Thymus (tissue), 11 donors: ENCODE measurements around the gene AQP1. TPM values are rescaled to one million over a fixed set of nuclear protein-coding genes. Genes with fewer than 3 reads are reported as not detected.

Experiments used
- DNase-seq, 9 donors: peaks; one replicate each; pipeline ENCODE4 v3.0.0-alpha.2; 2013; ENCODE audit warnings: low spot score in 9 of 9, low read depth in 6 of 9, missing footprints in 1 of 9
- H3K27ac ChIP-seq, 2 donors: one replicate each; pipeline ENCODE4 v1.5.1; 2013; ENCODE audit warnings: control low read depth in 1 of 2, low read depth in 1 of 2, low read length in 1 of 2, mild to moderate bottlenecking in 1 of 2, moderate library complexity in 1 of 2
- H3K27me3 ChIP-seq, 2 donors: one replicate each; pipeline ENCODE4 v1.5.1; 2013; ENCODE audit warnings: low read length in 1 of 2; ENCODE audit not compliant: control insufficient read depth in 2 of 2, insufficient read depth in 1 of 2
- H3K36me3 ChIP-seq, 2 donors: one replicate each; pipeline ENCODE4 v1.5.1; 2013; ENCODE audit warnings: low read length in 1 of 2, mild to moderate bottlenecking in 1 of 2, moderate library complexity in 1 of 2; ENCODE audit not compliant: control insufficient read depth in 2 of 2, insufficient read depth in 2 of 2
- H3K4me1 ChIP-seq, 2 donors: one replicate each; pipeline ENCODE4 v1.5.1; 2013; ENCODE audit warnings: low read length in 2 of 2; ENCODE audit not compliant: control insufficient read depth in 2 of 2, insufficient read depth in 2 of 2
- H3K4me3 ChIP-seq, 2 donors: one replicate each; pipeline ENCODE4 v1.5.1; 2013; ENCODE audit warnings: low read length in 2 of 2, control low read depth in 1 of 2, mild to moderate bottlenecking in 1 of 2
- H3K9me3 ChIP-seq, 2 donors: one replicate each; pipeline ENCODE4 v1.5.1; 2013; ENCODE audit warnings: low read length in 1 of 2, mild to moderate bottlenecking in 1 of 2; ENCODE audit not compliant: control insufficient read depth in 2 of 2, insufficient read depth in 1 of 2
- WGBS: extraction: QIAGEN DNeasy Blood & Tissue Kit; methylation state at CpG from one replicate; pipeline ENCODE4 v1.1.7; 2013; 5-methylcytosine and 5-hydroxymethylcytosine counted together
- polyA plus RNA-seq: library from polyadenylated mRNA; stranded (reverse); fragments of 200-250 nt; gene quantifications from one replicate; pipeline ENCODE4 v1.2.3, GENCODE V29; 2013
- total RNA-seq: library from RNA; stranded (reverse); fragments of 120-200 nt; gene quantifications from one replicate; pipeline ENCODE4 v1.2.4, GENCODE V29; 2013
- donor health status: healthy.

The AQP1 gene
- total and polyA plus RNA-seq, 2 donors = 18.4 to 42.2 TPM

DNA sequence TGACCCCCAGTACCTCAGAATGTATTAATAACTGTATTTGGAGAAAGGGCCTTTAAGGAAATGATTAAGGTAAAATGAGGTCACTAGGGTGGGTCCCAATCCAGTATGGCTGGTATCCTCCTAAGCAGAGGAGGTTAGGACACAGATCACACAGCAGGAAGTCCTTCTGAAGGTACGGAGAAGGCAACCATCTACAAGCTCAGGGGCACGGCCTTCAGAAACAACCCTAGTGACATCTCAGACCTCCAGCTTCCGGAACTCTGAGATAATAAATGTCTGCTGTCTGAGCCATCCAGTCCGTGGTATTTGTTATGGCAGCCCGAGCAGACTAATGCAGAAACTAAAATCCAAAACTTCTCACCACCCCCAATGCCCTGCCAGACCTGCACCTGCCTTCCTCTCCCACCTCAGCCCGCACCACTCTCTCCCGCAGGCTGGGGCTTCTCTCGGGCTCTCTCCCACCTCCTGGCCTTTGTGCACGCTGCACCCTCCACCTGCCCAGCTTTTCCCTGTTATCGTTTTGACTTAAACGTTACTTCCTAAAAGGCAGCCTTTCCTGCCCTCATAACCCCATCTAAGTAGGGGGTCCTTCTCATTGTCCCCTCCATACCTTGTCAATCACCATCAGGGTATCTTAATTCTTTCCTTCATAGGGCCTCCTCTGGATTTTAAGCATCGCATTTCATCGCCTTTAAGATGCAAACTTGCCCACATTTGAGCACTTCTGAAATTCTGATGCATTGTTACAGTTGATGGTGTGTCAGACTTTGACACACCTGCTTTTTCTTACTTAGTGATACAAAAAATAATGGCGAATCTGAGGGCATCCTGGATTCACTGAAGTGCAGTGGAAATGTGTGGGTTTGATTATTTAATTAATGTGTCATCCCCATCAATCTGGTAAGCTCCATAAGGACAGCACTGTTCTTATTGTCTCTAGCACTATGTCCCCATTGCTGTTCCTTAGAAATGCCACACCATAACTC, 32.2 kb upstream of the AQP1 start:
- H3K36me3 ChIP-seq = no peaks in the 10 kb centered on the region
- no peak overlapping the region for H3K27ac ChIP-seq
- no peaks in the 10 kb centered on the region for H3K27me3 ChIP-seq
- no peaks in the 10 kb centered on the region for H3K9me3 ChIP-seq
- 87% methylated on average over 14 of the region's 14 CpGs for WGBS
- no peak for DNase-seq
- no peaks in the 10 kb centered on the region for H3K4me1 ChIP-seq
- H3K4me3 ChIP-seq = no peak overlapping the region

DNA sequence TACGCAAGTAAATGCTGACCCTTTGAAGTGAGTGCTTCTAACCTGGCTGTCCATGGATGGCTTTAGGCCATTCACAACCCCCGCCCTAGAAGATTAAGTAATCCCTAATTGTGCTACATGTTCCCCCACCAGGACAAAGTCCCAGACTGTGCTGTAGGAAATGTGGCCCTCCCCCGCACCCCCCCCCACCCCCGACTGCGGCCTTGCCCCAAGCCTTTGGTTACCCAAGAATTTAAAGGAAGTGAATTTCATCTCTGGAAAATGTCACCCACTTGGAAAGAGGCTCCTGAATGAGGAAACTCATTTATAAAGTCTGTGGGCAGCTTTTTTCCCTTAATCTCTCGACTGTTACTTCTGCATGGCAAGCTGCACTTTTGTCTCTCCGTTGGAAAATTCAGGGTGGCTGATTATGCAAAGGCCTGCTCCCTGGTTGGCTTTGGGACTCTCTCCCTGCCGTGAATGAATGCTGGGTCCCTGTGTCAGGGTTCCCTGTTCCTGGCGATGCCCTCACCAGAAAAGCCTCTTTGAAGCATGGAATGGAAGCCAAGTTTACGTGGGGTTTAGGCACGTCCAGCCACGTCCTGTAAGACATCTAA, 31.4 kb upstream of the AQP1 start:
- Histone ChIP-seq H3K27me3 (no peaks in the 10 kb centered on the region), H3K4me3 (no peak overlapping the region), H3K27ac (no peak overlapping the region), H3K9me3 (no peaks in the 10 kb centered on the region), H3K4me1 (no peaks in the 10 kb centered on the region), H3K36me3 (no peaks in the 10 kb centered on the region)
- DNase-seq = no peak
- 69% methylated on average over 12 of the region's 12 CpGs for WGBS

DNA sequence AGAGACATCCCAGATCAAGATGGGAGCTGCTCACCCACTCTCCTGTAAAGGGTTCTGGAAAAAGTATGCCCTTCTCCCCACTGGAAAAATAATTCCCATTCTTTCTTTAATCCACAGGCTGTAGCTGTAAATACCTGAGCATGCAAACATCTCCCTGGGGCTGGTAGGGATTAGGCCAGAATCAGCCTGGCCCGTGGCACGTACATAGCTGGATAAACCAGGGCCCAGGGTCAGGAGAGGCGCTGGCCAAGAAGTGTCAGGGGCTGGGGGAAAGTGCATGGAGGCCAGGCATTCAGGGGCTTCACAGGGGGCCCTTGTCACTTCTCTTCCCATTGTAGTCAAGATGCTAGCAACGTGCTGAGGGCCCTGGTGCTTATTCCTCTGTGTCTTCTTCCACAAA, 30.7 kb upstream of the AQP1 start:
- H3K36me3 ChIP-seq = no peaks in the 10 kb centered on the region
- 90% methylated on average over 4 of the region's 4 CpGs for whole genome bisulfite sequencing

GRCh38 chr7:30881448-30881847, 30.2 kb upstream of the AQP1 start:
- 97% methylated on average over 7 of the region's 7 CpGs for WGBS
- Histone ChIP-seq H3K4me3 (no peak overlapping the region), H3K27me3 (no peaks in the 10 kb centered on the region), H3K36me3 (no peaks in the 10 kb centered on the region), H3K9me3 (no peaks in the 10 kb centered on the region), H3K27ac (no peak overlapping the region), H3K4me1 (no peaks in the 10 kb centered on the region)
- DNase-seq = no peak

More for the DNA sequence above, 30.7 kb upstream of the AQP1 start:
- DNase-seq = no peak
- Histone ChIP-seq H3K4me3 (no peak overlapping the region), H3K27me3 (no peaks in the 10 kb centered on the region), H3K9me3 (no peaks in the 10 kb centered on the region), H3K27ac (no peak overlapping the region), H3K4me1 (no peaks in the 10 kb centered on the region)

DNA sequence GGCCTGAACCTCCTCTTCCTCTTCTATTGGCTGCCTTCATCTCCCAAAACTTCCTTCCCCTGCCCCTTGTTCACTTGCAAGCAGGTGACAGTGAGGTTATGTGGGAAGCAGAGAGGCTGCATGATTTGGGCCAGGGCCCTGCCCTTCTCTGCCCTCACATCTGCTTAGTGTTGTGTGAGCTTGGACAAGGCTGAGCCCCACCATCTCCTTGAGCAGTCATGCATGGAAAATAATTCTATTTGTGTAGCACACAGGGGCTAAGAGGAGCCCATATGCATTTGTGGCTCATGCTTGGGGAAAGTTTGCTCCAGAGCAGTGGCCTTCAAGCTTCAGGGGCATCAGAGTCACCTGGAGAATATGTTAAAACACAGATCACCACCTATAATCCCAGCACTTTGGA, 26.8 kb upstream of the AQP1 start:
- no peak for DNase-seq
- Histone ChIP-seq H3K9me3 (no peaks in the 10 kb centered on the region), H3K27ac (no peak overlapping the region), H3K36me3 (no peaks in the 10 kb centered on the region), H3K4me1 (no peaks in the 10 kb centered on the region), H3K4me3 (no peak overlapping the region), H3K27me3 (no peaks in the 10 kb centered on the region)

- H3K36me3 ChIP-seq = no peaks in the 10 kb centered on the region
- H3K27me3 ChIP-seq = no peaks in the 10 kb centered on the region
- DNase-seq = no peak
- no peaks in the 10 kb centered on the region for H3K9me3 ChIP-seq
- 88% methylated on average over 7 of the region's 7 CpGs for whole genome bisulfite sequencing
- no peaks in the 10 kb centered on the region for H3K4me1 ChIP-seq
- no peak overlapping the region for H3K27ac ChIP-seq
- H3K4me3 ChIP-seq = no peak overlapping the region
Measured at GRCh38 chr7:30886608-30887011, 25.0 kb upstream of the AQP1 start.

DNA sequence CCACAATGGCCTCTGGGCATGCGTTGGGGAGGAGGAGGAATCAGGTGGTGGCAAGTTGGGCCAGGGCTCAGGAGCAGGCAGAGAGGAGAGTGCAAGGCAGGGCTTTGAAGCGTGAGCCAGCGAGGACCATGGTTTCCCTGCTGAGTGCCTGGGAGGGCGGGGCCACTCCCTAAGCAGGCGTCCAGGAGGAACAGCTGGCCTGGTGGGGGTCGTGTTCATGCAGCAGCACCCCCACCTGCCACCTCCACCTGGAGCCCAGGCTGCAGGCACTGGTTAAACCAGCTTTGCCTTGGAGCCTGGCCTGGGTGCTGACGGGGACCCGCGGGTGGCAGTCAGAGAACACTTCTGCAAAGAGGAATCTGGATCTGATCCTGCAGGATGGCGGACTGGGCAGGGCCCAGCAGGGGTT, 24.2 kb upstream of the AQP1 start:
- no peaks in the 10 kb centered on the region for H3K4me1 ChIP-seq
- H3K36me3 ChIP-seq = no peaks in the 10 kb centered on the region
- WGBS = 82% methylated on average over 10 of the region's 10 CpGs
- no peaks in the 10 kb centered on the region for H3K9me3 ChIP-seq
- no peaks in the 10 kb centered on the region for H3K27me3 ChIP-seq
- DNase-seq = no peak
- H3K27ac ChIP-seq = no peak overlapping the region
- no peak overlapping the region for H3K4me3 ChIP-seq

- no peak overlapping the region for H3K27ac ChIP-seq
- WGBS = 92% methylated on average over 3 of the region's 3 CpGs
- no peak for DNase-seq
Measured at GRCh38 chr7:30888747-30889146, 22.9 kb upstream of the AQP1 start.

DNA sequence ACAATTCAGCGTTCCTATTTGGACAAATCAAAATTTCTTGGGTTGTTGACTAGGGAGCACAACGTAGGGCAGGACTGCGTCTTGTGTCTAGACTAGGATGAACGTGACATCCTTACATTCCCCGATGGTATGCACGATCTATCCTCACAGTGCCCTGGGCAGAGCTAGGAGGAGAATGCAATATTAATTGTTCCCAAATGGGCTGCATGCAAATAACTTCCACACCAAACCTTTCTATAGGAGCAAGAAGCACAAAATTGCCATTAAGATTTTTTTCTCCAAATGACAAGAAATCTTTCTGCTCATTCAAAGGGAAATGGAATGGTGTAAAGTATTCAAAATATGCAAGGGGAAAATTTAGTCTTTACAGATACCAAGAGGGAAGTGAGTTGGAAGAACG, 21.4 kb upstream of the AQP1 start:
- H3K4me1 ChIP-seq = no peaks in the 10 kb centered on the region
- H3K9me3 ChIP-seq = no peaks in the 10 kb centered on the region
- DNase-seq = no peak
- no peaks in the 10 kb centered on the region for H3K27me3 ChIP-seq
- 98% methylated on average over 7 of the region's 7 CpGs for WGBS
- H3K4me3 ChIP-seq = no peak overlapping the region
- H3K27ac ChIP-seq = no peak overlapping the region
- H3K36me3 ChIP-seq = no peaks in the 10 kb centered on the region

More at GRCh38 chr7:30888747-30889146, 22.9 kb upstream of the AQP1 start:
- Histone ChIP-seq H3K36me3 (no peaks in the 10 kb centered on the region), H3K4me3 (no peak overlapping the region), H3K27me3 (no peaks in the 10 kb centered on the region), H3K4me1 (no peaks in the 10 kb centered on the region), H3K9me3 (no peaks in the 10 kb centered on the region)
